ENCODE results near the gene CSMD2.

CSMD2 gene

DNA sequence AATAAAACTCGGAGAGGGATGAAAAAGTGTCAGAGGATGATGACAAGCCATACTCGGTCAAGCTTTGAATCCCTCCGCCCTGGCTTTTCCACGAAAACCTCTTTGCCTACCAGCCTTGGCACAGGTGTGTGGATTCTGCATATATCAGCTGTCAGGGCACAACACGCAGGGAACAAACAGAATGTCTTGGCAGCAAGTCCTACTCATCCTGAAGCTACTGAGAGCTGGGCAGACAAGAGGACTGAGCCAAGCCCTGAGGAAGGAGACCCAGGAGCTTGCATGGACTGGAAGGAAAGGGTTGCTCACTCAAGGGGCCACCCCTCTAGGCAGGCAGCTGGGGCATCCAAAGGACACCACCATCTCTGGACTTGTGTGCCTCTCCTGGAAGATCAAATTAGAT, 168.7 kb downstream of the CSMD2 start:
- no peak for DNase-seq

DNA sequence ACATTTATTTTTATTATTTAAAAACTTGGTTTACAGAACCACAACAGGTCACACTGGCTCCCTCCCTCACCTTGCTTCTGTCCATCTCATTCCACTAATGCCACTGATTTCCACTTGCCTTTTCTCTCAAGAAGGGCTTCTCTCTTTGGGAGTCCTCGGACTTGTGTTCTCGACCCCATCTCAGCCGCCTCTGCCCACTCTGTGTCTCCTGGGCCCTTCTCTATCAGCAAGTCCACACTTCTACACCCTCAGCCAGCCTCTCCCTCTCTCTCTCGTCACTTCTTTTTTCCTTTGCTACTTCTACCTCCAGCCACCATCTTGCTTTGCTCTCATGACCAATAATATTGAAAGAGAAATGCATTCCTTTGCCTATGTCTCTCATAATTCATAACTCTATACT, 171.7 kb downstream of the CSMD2 start:
- DNase-seq = no peak

DNA sequence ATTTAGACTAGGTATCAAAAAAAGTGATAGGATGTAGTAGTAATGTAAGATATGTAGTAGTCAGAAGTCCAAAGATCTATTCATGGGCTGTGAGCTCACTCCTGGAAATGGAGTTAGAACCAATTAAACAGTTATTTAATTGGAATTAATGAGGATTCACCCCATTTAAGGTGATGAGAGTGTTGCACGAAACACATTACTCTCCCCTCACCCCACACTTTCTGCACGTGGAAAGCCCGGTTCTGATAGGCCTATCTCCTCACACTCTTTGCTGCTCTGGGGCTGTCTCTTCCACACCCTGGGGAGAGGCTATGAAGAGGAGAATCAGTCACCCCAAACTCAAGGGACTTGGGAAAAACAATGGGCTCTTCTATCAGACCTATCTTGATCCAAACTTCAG, 174.7 kb downstream of the CSMD2 start:
- no peak for DNase-seq

DNA sequence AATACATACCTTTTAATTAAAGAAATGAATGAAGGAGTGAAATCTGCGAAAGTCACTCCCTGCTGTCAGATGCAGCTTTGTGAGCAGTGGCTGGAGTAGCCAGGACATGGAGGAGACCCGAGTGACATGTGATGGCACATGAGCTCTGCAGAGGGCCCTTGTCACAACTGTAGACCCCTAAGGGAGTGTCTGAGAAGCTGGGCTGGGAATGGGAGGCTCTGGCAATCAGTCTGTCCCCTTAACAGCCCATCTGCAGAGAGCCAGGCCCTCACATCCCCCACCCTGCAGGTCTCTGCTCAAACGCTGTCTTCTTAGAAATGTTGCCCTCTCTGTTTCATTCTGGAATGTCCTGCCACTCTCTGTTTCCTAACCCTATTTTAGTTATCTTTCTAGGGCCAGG, 176.9 kb downstream of the CSMD2 start:
- no peak for DNase-seq

DNA sequence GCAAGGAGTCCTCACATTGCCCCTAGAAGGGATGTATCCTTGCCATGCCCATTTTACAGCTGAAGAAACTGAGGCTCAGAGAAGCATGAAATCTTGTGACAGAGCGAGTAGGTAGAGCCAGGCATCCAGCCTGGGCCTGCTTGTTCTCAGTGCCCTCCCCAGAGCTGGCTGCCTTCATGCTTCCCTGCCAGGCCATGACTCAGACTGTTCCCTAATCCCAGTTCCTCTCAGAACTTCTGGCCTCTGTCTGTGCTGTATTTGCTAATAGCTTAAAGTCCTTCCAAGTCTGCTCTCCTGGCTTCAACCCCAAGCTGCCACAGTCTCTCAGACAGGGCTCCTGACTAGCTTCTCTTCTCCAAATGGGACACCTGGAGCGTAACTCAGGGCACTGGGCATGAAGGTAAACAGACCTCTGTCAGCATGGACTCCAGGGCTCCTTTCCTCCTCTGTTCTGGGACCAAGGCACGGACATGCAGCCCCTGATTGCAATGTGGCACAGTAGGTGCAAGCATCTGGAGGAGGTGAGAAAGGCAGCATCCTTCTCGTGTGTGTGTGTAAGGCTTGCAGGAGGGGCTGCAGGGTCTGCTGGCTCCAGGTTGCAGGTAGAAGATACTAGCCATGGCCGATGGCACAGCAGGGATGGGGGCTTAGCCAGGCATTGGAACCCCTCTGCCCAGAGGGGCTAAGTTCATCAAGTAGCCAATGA, 178.5 kb downstream of the CSMD2 start:
- DNase-seq = no peak

DNA sequence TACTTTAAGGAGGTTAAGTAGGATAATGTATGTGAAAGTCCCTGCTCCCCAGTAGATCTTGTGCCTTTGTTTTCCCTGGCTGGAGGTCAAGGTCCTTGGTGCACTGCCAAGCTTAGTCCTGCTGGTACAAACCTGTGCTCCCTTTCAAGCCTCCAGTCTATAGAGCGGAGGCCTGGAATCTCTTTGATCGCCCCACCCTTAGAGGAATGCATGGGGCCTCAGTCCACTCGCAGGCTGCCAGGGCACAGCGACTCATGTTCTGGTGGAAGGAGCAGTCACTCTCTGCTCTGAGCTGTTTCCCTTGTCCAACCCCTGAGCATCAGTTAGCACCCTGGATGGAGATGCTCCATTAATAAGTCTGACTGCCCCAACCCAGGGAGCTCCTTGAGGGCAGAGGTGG, 179.4 kb downstream of the CSMD2 start:
- DNase-seq = no peak

DNA sequence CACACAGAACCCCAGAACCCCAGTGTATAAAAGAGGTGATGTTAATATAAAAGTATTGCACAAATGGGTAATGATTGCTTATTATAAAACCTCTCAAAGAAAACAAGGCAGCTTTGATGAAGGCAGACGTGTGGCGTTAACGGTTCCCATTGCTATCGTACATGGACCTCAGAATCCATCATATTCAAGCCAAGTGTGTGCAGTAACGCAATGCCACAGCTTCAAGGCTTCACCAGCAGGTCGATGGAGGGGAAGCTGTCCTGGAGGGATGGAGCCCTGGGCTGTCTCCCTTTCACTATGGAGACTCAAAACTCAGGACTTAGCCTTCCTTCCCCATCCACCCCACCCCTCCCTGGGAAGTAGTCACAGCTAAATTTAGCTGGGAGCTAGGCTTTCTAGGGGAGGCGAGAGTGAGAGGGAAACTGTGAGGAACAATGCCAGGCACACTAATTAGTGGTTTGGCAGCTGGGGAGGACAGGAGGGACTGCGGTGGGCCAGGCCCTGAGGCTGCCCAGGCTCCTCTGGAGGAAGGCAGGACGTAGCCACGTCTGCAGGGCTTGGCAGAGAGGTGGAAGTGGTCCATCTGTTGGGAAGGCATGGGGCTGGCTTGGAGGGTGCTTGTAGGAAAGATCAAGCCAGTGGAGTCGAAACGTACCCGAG, 180.0 kb downstream of the CSMD2 start:
- no peak for DNase-seq

DNA sequence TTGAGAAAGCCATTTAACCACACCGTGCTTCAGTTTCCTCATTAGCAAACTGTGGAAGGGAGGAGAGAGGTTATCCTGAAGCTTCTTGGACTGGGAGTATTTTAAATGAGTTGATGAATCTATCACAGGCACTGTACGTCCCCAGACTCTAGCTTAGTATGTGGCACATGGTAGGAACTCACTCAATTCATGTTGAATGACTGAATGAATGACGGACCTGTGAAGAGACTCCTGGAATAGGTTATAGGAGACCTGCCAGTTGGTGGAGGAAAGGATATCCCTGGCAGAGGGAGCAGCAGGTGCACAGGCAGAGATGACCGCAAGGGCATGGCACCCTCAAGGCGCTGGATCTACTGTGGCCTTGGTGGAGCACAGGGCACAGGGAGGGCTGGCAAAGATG, 182.6 kb downstream of the CSMD2 start:
- DNase-seq = no peak

DNA sequence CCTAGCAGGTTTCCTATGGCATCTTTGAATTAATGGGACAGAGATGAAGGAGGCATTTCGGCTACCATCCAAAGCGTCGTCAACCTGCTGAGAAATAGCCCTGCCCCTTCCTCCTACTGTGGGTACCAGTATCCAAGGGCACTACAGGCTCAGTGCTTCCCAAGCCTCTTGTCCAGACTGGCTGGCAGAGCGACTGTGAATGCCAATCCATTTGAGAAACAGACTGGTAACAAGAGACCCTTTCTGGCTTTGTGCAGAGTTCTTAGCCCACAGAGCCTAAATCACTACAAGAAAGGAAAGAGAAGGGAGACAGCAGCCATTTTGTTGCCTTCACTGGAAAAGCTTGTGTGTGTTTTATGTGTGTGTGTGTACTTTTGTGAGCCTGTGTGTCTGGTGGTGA, 185.7 kb downstream of the CSMD2 start:
- DNase-seq = no peak

DNA sequence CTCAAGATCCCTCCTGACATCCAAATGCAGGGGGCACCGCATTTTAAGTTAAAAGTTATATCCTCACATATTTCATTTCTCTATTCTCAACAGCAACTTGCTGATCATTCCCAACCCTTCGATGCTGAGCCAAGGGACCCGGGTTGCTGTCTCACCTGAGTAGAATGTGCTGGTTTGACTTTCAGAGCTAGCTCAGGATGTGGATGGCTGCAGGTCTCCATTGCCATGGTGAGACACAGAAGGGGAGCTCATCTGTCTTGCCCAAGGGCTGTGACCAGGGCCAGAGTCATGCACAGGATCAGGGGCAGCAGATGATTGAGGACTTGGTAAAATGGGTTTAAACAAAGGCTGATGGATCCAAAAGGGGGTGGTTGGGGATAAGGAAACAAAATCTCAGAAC, 189.1 kb downstream of the CSMD2 start:
- no peak for DNase-seq

DNA sequence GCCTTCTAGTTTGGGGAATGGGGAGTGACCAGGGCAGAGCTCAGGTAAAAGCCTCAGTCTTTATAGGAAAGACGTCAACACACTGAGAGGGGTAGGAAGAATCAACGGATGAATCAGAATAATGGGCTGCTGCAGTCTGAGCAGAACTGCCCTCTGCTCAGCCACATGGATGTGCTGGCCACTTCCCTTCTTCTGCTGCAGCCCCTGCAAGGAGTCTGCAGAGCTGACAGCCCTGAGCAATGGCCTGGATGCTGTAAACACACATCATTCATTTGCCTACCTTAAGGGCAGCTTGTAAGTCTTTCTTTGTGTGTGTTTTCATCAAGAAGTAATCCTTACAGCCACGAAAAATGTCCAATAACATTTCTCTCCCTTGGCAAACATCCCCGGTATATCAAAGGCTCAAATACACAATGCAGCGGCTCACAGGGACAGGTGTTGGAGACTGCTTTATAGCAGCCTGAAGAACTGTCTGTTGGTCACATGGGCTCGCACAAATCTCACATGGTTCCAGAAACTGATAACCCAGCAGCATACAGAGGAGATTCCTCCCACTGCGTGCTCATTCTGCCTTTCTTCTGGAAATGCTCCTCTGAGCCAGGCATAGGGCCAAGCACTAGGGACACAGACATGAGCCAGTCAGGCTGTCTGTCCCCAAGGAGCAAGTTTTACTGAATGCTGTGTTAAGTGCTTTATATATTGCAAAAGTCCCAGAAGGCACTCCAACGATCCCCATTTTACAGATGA, 191.1 kb downstream of the CSMD2 start:
- DNase-seq = no peak

DNA sequence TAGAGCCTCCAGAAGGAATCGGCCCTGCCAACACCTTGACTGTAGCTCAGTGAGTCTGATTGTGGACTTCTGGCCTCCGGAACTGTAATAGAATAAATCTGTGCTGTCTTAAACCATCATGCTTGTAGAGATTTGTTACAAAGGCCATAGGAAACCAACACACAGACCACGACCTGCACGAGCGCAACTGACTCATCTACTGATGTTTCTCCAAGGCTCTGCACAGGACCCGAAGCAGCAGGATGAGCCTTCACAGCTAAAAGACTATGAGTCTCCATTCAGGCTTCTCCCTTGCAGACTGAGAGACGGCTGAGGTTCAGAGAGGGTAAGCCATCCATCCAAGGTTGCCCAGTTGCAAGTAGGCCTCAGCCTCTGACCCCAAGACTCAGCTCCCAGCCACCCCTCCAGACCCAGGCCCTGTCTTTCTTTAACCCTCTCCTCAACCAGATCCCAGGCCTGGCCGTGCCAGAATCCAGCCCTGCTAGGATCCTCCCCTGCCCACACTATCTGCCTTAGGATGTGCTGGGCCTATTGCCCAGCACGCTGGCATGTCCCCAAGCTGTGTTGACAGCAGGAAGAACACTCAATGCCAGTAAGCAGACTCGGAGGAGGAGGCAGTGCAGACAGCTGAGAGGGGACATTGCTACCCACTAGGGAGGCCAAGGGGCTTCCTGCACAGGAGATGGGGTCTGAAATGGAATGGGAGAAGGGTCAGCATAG, 192.2 kb downstream of the CSMD2 start:
- no peak for DNase-seq

DNA sequence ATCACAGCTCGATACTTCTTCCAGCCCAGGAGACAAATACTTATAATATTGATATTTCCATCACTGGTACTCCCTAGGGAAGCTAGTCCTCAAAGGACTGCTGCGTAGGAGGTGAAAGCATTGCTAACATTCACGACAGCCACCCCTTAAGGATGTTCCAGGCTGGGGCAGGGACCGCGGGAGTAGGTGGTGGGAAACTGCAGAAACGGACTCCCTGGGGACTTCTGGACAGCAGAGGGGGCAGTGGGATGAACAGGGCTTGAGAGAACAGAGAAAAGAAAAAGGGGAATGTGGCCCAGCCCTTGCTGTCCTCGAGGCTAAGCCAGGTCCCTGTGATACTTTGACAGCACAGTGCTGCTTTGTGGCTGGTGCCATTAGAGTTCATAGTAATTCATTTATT, 193.1 kb downstream of the CSMD2 start:
- DNase-seq = no peak

DNA sequence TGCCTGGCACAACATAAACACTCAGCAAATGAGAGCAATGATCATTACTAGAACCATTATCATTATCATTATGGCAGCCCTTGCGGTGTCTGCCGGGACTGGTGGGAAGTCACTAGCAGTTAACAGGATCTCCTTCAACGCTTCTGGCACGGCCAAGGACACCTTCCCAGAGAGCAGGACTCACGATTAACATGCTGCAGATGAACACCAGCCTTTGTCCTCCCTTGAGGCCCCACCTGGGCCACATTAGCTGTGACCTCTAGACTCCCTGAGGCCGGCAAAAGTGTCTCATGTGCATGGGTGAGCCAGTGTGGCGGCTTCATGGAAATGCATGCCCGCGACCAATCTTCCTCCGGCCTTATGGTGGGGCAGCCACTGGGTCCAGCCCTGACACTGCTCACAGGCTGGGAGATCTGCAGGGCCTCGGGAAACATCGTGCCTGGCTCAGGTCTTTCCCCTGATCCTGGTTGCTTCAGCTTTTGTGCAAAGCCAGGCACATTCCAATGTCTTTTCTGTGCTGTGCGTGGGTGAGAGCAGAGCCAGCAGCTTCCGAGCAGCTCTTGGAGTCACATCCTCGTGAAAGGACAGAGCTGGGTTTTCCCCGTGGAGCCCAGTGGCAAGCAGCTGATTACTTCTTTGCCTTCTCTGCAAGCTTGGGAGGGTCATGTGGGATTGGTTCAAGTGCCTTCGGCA, 193.9 kb downstream of the CSMD2 start:
- DNase-seq = no peak

DNA sequence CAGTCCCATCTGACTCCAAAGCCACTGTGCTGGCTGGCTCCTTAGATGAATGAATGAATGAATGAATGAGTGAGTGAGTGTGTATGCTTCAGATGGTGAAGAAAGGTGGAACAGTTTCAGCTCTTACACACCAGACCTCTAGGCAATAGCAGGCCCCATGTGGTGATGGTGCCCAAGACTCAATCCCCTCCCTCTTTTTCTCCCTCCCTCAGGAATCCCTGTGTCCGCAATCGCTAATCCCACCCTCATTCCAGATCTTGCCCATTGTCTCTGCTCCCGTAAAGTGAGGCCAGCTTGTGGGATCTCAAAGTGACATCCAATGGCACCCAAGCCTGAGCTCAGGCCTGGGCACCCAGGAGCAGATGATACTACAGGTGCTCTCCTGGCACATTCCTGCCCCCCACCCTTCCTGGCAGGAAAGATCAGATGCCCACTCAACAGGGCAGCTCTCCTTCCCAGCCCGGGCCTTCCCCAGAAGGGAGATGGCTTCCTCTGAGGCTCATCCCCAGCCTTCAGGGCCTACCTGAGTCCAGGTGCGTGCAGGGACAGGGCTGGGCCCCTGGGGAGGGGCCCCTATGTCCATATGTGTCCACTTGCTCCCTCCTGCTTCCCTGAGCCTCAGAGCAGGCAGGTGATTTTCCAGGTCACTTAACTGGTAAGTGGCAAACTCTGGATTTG, 194.7 kb downstream of the CSMD2 start:
- no peak for DNase-seq

DNA sequence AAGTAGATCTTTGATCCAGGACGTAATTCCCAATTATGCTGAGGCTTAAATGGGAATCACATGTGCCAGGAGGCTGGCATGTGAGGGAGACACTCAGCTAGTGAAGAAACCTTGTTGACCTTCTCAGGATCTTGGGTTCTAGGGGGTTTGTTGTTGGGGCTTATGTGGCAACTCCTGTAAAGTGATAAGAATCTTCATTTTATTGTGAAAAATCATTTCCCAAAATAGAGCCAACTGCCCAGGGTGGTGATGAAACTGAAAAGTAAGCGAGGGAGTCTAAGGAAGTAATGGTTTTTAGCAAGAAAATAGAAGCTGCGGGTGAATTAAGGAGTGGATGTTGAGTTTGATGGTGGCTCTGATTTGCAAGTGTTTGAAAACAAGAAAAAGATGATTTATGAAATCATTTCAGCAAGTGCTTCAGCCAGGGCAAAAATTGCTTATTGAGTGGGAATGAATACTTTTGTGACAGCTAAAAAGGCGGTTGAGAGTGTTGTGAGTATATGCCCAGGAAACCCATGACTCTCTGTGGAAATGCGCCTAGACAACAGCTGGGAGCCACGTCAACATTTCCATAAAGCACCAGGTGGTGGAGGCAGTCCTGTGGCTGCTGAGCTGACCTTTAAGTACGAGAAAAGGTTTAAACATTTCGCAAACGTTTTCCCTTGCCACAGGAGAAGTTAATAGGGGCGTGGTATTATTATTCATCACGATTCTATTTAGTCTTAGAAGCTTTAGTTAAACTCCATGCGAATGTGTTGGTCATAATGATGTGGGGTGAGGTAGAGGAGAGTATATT, 198.5 kb downstream of the CSMD2 start:
- DNase-seq = no peak

DNA sequence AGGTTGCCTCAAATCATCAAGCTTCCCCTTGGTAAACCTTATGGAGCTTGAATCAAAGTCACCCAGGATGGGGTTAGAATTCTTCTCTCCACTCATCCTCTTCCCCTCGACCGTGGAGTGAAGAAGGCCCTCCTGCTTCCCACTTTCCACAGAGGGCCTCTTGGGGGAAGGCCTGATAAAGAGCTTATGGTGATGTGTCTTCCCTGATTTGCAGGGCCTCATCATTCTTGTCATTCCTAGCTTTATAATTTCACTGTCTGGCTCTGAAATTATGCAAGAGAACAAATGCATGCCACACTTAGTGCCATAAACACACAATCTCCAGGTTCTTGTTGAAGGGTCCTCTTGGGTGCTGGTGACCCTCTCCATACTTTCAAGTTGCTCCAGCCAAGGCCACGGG, 199.9 kb downstream of the CSMD2 start:
- DNase-seq = no peak

DNA sequence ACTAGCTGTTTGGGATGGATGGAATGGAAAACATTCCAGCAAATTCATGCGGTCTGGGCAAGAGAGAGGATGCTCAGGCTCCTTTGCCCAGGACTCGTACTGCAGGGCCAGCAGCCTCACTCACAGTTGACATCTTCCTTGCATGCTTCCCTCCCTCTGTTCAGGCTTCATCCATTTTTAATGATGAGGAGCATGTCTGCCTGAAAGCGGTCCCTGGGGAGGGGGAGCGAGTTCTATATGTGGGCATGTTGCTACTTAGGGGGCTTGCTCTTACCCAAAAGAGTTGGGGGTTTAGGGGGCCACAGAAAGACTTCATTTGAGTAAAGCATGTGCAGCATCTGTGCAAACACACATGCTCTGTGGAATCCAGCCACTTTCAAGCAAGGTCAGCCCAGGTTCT, 203.0 kb downstream of the CSMD2 start:
- no peak for DNase-seq

DNA sequence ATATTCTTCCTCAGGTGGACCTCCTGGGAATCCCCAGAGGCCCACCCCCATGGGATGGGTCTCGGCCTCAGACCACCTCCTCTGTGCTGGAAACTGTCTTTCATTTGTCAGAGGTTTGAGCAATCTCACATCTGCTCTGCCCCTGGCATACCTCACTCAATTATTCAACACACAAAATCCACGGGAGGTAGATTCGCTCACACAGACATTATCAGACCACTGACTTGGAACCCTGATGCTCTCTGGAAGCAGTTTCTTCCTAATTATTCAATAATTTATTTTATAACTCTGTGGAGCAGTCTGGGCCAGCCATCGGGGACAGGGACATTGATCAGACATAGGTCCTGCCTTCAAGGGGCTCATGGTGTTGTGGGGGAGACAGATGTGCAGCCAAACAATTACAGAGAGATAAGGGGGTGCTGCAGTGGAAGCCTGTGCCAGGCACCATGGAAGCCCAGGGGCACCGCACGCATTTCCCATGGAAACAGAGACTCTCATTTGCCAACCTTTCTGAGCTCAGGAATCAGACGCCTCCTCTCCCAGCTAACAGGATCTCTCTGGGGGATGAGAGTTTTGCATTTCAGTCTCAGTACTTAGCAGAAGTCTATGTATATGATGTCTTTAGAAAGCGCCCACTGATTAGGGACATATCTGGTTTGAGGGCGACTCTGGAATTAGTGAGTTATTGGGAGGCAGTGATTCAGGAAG, 204.7 kb downstream of the CSMD2 start:
- DNase-seq = no peak

DNA sequence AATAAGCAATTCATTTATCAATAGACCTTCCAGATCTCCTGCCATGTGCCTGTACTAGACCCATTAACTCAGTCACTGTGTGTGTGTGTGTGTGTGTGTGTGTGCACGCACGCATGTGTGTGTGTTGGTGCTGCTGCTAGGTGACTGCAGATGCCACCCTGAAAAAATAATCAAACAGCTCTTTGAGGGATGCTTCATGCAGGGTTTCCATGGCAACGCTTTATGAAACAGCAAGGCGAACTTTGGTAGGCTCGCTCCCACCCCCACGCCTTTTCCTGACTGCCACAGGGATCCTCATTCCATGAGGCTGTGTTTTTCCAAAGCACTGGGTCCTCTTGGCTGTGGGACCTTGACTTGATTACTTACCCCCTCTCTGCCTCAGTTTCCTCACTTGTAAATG, 207.2 kb downstream of the CSMD2 start:
- DNase-seq = no peak

DNA sequence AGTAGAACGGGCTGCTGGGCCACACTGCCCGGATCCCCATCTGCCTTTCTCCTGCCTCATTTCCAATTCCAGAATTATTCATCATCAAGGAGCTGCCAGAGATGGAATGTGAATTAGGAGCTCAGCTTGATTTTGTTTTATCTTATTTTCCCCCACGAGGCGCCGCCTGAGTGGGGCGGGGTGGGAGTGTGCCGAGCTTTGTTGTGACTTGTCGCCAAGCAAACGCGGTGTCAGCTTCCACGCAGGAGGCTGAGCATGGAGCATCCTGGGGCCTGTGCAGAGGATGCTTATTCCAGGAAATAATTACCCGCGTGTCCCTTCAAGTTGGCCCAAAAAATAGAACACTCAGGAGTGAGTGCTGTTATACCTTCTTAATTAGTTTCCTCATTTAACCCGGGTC, 209.9 kb downstream of the CSMD2 start:
- no peak for DNase-seq

Measured in NCI-H345 (cell line).